IMR-90 (cell line): Measurements from ENCODE around the gene BPGM. TPM values are rescaled to one million over a fixed set of nuclear protein-coding genes. Genes with fewer than 3 reads are reported as not detected.
A peak's percentile ranks its signal among the peaks of the same experiment; 100 is the strongest.

Experiments
- ATAC-seq: fragments of 200-7000 bp; cut with Tn5 transposase; 2 replicates; pipeline ENCODE4 v1.9.1; 2020; ENCODE audit warnings: low read depth, mild to moderate bottlenecking, moderate library complexity
- BruUV-seq: library from RNA; stranded (reverse); fragments of 400-500 nt; replicated peaks from 2 replicates; lab custom pipeline; 2021; lab: Mats Ljungman, UMichigan
- CTCF ChIA-PET: fragments of 300-600 bp; formaldehyde crosslinking; extraction: SDS; loops from one replicate; lab custom pipeline; 2021; ENCODE audit warnings: antibody characterized with exemption; lab: Yijun Ruan, JAX
- POLR2A ChIA-PET: fragments of 300-600 bp; sonication (Branson Sonifier 250); formaldehyde crosslinking; loops from one replicate; lab custom pipeline; 2022; ENCODE audit warnings: antibody characterized with exemption; ENCODE audit not compliant: unreplicated experiment; lab: Charles Lee
- DNase-seq: peaks from one replicate; pipeline ENCODE4 v3.0.0; 2013
- H2AFZ ChIP-seq: replicated peaks from 2 replicates; pipeline ENCODE3; 2013; ENCODE audit warnings: low read length, mild to moderate bottlenecking; ENCODE audit not compliant: poor library complexity
- H2AK5ac ChIP-seq: 2 replicates; pipeline ENCODE4 v1.6.1; 2013; ENCODE audit warnings: low read depth, low read length, inconsistent platforms
- H2AK9ac ChIP-seq: replicated peaks from 2 replicates; pipeline ENCODE3; 2013; ENCODE audit warnings: mild to moderate bottlenecking, low read depth, low read length, moderate library complexity; ENCODE audit not compliant: poor library complexity
- H2BK120ac ChIP-seq: 2 replicates; pipeline ENCODE4 v1.6.1; 2013; ENCODE audit warnings: low read depth, low read length, inconsistent platforms
- H2BK15ac ChIP-seq: 3 replicates; pipeline ENCODE4 v1.6.1; 2013; ENCODE audit warnings: low read depth, low read length, inconsistent platforms
- H2BK20ac ChIP-seq: 2 replicates; pipeline ENCODE4 v1.6.1; 2013; ENCODE audit warnings: low read depth, mild to moderate bottlenecking, inconsistent platforms, low read length, moderate library complexity
- H2BK5ac ChIP-seq: 2 replicates; pipeline ENCODE4 v1.6.1; 2013; ENCODE audit warnings: mild to moderate bottlenecking, low read depth, low read length, inconsistent platforms; ENCODE audit not compliant: poor library complexity, severe bottlenecking
- H3K14ac ChIP-seq: replicated peaks from 2 replicates; pipeline ENCODE4 v1.6.1; 2013; ENCODE audit warnings: low read depth, low read length, inconsistent platforms
- H3K18ac ChIP-seq: 2 replicates; pipeline ENCODE4 v1.6.1; 2013; ENCODE audit warnings: low read depth, low read length, control low read depth
- H3K23ac ChIP-seq: 2 replicates; pipeline ENCODE4 v1.6.1; 2013; ENCODE audit warnings: low read depth, low read length, inconsistent platforms
- H3K27ac ChIP-seq: 2 replicates; pipeline ENCODE4 v1.5.1; 2013; ENCODE audit warnings: mild to moderate bottlenecking, control low read depth, low read length; ENCODE audit not compliant: insufficient read depth
- H3K27me3 ChIP-seq: 2 replicates; pipeline ENCODE4 v1.6.1; 2013; ENCODE audit warnings: low read length; ENCODE audit not compliant: control insufficient read depth, insufficient read depth
- H3K36me3 ChIP-seq: 2 replicates; pipeline ENCODE4 v1.6.1; 2013; ENCODE audit warnings: low read length, mixed read lengths; ENCODE audit not compliant: control insufficient read depth, insufficient read depth
- H3K4ac ChIP-seq: 2 replicates; pipeline ENCODE4 v1.6.1; 2013; ENCODE audit warnings: low read depth, low read length, inconsistent platforms
- H3K4me1 ChIP-seq: 2 replicates; pipeline ENCODE4 v1.6.1; 2013; ENCODE audit warnings: low read length, mixed read lengths; ENCODE audit not compliant: control insufficient read depth, insufficient read depth
- H3K4me2 ChIP-seq: 2 replicates; pipeline ENCODE4 v1.6.1; 2013; ENCODE audit warnings: low read depth, mild to moderate bottlenecking, control low read depth, low read length, moderate library complexity
- H3K4me3 ChIP-seq: 2 replicates; pipeline ENCODE4 v1.5.1; 2013; ENCODE audit warnings: low read depth, mild to moderate bottlenecking, control low read depth, low read length, moderate library complexity; ENCODE audit not compliant: insufficient read depth
- H3K56ac ChIP-seq: 2 replicates; pipeline ENCODE4 v1.6.1; 2013; ENCODE audit warnings: low read length, inconsistent platforms; ENCODE audit not compliant: insufficient read depth; ENCODE audit errors: extremely low read depth
- H3K79me1 ChIP-seq, 2 experiments: 2 replicates each; pipeline ENCODE4 v1.6.1; 2013; ENCODE audit warnings: low read length in 2 of 2, inconsistent platforms in 1 of 2, low read depth in 1 of 2
- H3K9ac ChIP-seq: 2 replicates; pipeline ENCODE4 v1.6.1; 2013; ENCODE audit warnings: low read depth, low read length, control low read depth
- H3K9me1 ChIP-seq: 2 replicates; pipeline ENCODE4 v1.6.1; 2013; ENCODE audit warnings: low read length, inconsistent platforms; ENCODE audit not compliant: insufficient read depth
- H3K9me3 ChIP-seq: 2 replicates; pipeline ENCODE4 v1.6.1; 2013; ENCODE audit warnings: low read length; ENCODE audit not compliant: control insufficient read depth, insufficient read depth
- H4K20me1 ChIP-seq: 2 replicates; pipeline ENCODE4 v1.6.1; 2013; ENCODE audit warnings: low read length, inconsistent platforms; ENCODE audit not compliant: insufficient read depth
- H4K5ac ChIP-seq: 2 replicates; pipeline ENCODE4 v1.6.1; 2013; ENCODE audit warnings: mild to moderate bottlenecking, low read depth, low read length, control low read depth
- H4K8ac ChIP-seq, 2 experiments: 2 replicates each; pipeline ENCODE4 v1.6.1; 2013; ENCODE audit warnings: low read depth in 2 of 2, low read length in 2 of 2, control low read depth in 1 of 2, inconsistent platforms in 1 of 2
- H4K91ac ChIP-seq: 2 replicates; pipeline ENCODE4 v1.6.1; 2013; ENCODE audit warnings: low read depth, low read length, inconsistent platforms; ENCODE audit not compliant: insufficient read depth
- CHD1 ChIP-seq: IDR thresholded peaks from 2 replicates; pipeline ENCODE4 v1.6.1; 2012; ENCODE audit warnings: low read depth, low read length, improper control_type of control experiment
- CTCF ChIP-seq: conservative IDR thresholded peaks from 2 replicates; pipeline ENCODE4 v1.5.1; 2012; ENCODE audit warnings: mild to moderate bottlenecking, low read depth, low read length, improper control_type of control experiment
- MAZ ChIP-seq: IDR thresholded peaks from 2 replicates; pipeline ENCODE4 v1.6.1; 2012; ENCODE audit warnings: low read depth, mild to moderate bottlenecking, low read length, improper control_type of control experiment, moderate library complexity, borderline replicate concordance
- POLR2A ChIP-seq: IDR thresholded peaks from 2 replicates; pipeline ENCODE4 v1.6.1; 2012; ENCODE audit warnings: mild to moderate bottlenecking, low read depth, low read length
- RCOR1 ChIP-seq: IDR thresholded peaks from 2 replicates; pipeline ENCODE4 v1.6.1; 2012; ENCODE audit warnings: mild to moderate bottlenecking, low read length, improper control_type of control experiment; ENCODE audit not compliant: insufficient replicate concordance
- RFX5 ChIP-seq: IDR thresholded peaks from 2 replicates; pipeline ENCODE4 v1.8.0; 2012; ENCODE audit warnings: low read depth, mild to moderate bottlenecking, low read length, moderate library complexity
- SMC3 ChIP-seq: fragments of 150-350 bp; IDR thresholded peaks from 2 replicates; pipeline ENCODE4 v1.6.1; 2016; ENCODE audit warnings: low read depth, mild to moderate bottlenecking, antibody characterized with exemption, low read length, moderate library complexity
- WGBS, 2 experiments: methylation state at CpG; one replicate each; pipeline versions ENCODE4 v1.1.5 to v1.1.7; 2013; ENCODE audit warnings: missing lambda C conversion rate in 2 of 2; ENCODE audit not compliant: insufficient read length in 1 of 2; ENCODE audit errors: extremely low coverage in 2 of 2; 5-methylcytosine and 5-hydroxymethylcytosine counted together
- dilution Hi-C: fragments of 300-500 bp; cut with HindIII; formaldehyde crosslinking; loops from one replicate; pipeline ENCODE4 v1.14.3; 2018; ENCODE audit warnings: low sequenced_read_pairs; ENCODE audit not compliant: unreplicated experiment
- in situ Hi-C: fragments of 300-500 bp; cut with MboI; formaldehyde crosslinking; loops from 3 replicates; pipeline ENCODE4 v1.14.3; 2019; ENCODE audit warnings: low sequenced_read_pairs, inconsistent platforms, mixed read lengths
- intact Hi-C: fragments of 100-400 bp; cut with micrococcal nuclease; formaldehyde crosslinking; loops from 2 replicates; pipeline ENCODE4 v1.10.0; 2022
- polyA plus RNA-seq, 3 experiments: library from polyadenylated mRNA; depleted of rRNA; stranded (reverse); fragments of >200 nt; gene quantifications; 2 replicates each; pipeline ENCODE4 v1.2.3, GENCODE V29; 2012; ENCODE audit warnings: low replicate concordance in 1 of 3
- total RNA-seq: library from RNA; depleted of rRNA; stranded (reverse); fragments of >200 nt; gene quantifications from 2 replicates; pipeline ENCODE4 v1.2.3, GENCODE V29; 2012

BPGM gene
- total and polyA plus RNA-seq, 2 of the 4 experiments (the other 2 are of a cell fraction) = 18.8 to 20.0 TPM

GRCh38 chr7:134637441-134637840 lies 9.2 kb upstream of the BPGM start:
- 0 out of 4 replicates have a peak overlapping the region, but pooled peaks of 1 of the 2 experiments have one; percentile 59 for H4K8ac ChIP-seq
- TF ChIP-seq CTCF (no peak), MAZ (no peak), CHD1 (no peak), RCOR1 (no peak), POLR2A (no peak), SMC3 (no peak), RFX5 (no peak)
- H2AK5ac ChIP-seq = no peak overlapping the region
- intact Hi-C loops = loop anchor here (5.0 kb wide), 1 partner anchor 35 kb away; no protein-coding TSS in a partner anchor
- 0 out of 2 replicates have a peak overlapping the region, but pooled peaks have one; percentile 39 for H2BK20ac ChIP-seq
- H3K9me1 ChIP-seq = peaks cover 7% of the 10 kb centered on the region; the same call in 1 of the 2 replicates
- peak overlapping the region; percentile 14 for H2BK5ac ChIP-seq
- no peak overlapping the region for H3K4me2 ChIP-seq
- no peaks in the 10 kb centered on the region for H4K20me1 ChIP-seq
- H2BK15ac ChIP-seq = no peak overlapping the region
- H4K91ac ChIP-seq = no peak overlapping the region
- H2AFZ ChIP-seq = no peak overlapping the region
- 100% methylated on average over 1 of the region's 4 CpGs; no CpG with 5 or more reads in 1 of the 2 experiments for WGBS, 2 experiments
- ATAC-seq (no peak), DNase-seq (no peak)
- no peak overlapping the region for H3K4me3 ChIP-seq
- no peak overlapping the region for H2AK9ac ChIP-seq
- no TSS peak for BruUV-seq
- H3K4ac ChIP-seq = no peak overlapping the region
- no peak overlapping the region for H2BK120ac ChIP-seq
- ChIA-PET CTCF (no interaction called here), POLR2A (no interaction called here)
- no peaks in the 10 kb centered on the region for H3K79me1 ChIP-seq
- no peak overlapping the region for H4K5ac ChIP-seq
- H3K36me3 ChIP-seq = no peaks in the 10 kb centered on the region
- peak overlapping the region; percentile 86; the same call in 1 of the 2 replicates for H3K27ac ChIP-seq
- peak overlapping the region; percentile 47 for H3K18ac ChIP-seq
- dilution Hi-C loops = no loop called here
- no peak overlapping the region for H3K23ac ChIP-seq
- no peak overlapping the region for H3K9ac ChIP-seq
- no peaks in the 10 kb centered on the region for H3K9me3 ChIP-seq
- H3K4me1 ChIP-seq = peaks cover 6% of the 10 kb centered on the region
- no peak overlapping the region for H3K56ac ChIP-seq
- H3K27me3 ChIP-seq = no peaks in the 10 kb centered on the region
- H3K14ac ChIP-seq = no peak overlapping the region
- in situ Hi-C loops = no loop called here
